ENCODE data around the gene ATP6V0C.

The ATP6V0C gene

GRCh38 chr16:2513405-2514332 is at the start of gene ATP6V0C:
Gene ATP6V0C, plus strand, starts transcription at chr16:2513952. Its CDS starts 152 bp downstream, at chr16:2514104.
- peak; percentile 76 to 84 for DNase-seq (ENCODE audit: low read depth in 2 of 2)

GRCh38 chr16:2464333-2464732 is 49.4 kb upstream of the ATP6V0C start:
- no peak for DNase-seq (ENCODE audit: low read depth in 2 of 2)

- no peak for DNase-seq (ENCODE audit: low read depth in 2 of 2)
These were observed 47.9 kb upstream of the ATP6V0C start for GRCh38 chr16:2465653-2466415.

GRCh38 chr16:2466667-2467527 is 46.9 kb upstream of the ATP6V0C start:
- DNase-seq (ENCODE audit: low read depth in 2 of 2): no peak

- DNase-seq (ENCODE audit: low read depth in 2 of 2): peak in 1 of 2 experiments; percentile 26
These were observed 46.1 kb upstream of the ATP6V0C start for GRCh38 chr16:2467528-2468232.

- DNase-seq (ENCODE audit: low read depth in 2 of 2): no peak
These were observed 45.5 kb upstream of the ATP6V0C start for GRCh38 chr16:2468233-2468724.

GRCh38 chr16:2468725-2469398 is 44.9 kb upstream of the ATP6V0C start:
- no peak for DNase-seq (ENCODE audit: low read depth in 2 of 2)

GRCh38 chr16:2469399-2470233 is 44.1 kb upstream of the ATP6V0C start:
- no peak for DNase-seq (ENCODE audit: low read depth in 2 of 2)

- DNase-seq (ENCODE audit: low read depth in 2 of 2): no peak
These were observed 43.5 kb upstream of the ATP6V0C start for GRCh38 chr16:2470234-2470601.

- DNase-seq (ENCODE audit: low read depth in 2 of 2): no peak
These were observed 43.1 kb upstream of the ATP6V0C start for GRCh38 chr16:2470603-2471015.

GRCh38 chr16:2471016-2471652 is 42.6 kb upstream of the ATP6V0C start, which contains the start of gene NTN3:
Gene NTN3, plus strand, starts transcription at chr16:2471297. Its CDS starts 405 bp downstream, at chr16:2471702.
- DNase-seq (ENCODE audit: low read depth in 2 of 2): no peak

GRCh38 chr16:2471653-2472487 is 41.9 kb upstream of the ATP6V0C start:
- DNase-seq (ENCODE audit: low read depth in 2 of 2): no peak

- DNase-seq (ENCODE audit: low read depth in 2 of 2): no peak
These were observed 41.3 kb upstream of the ATP6V0C start for GRCh38 chr16:2472488-2472864.

- no peak for DNase-seq (ENCODE audit: low read depth in 2 of 2)
These were observed 40.8 kb upstream of the ATP6V0C start for GRCh38 chr16:2472885-2473445.

- DNase-seq (ENCODE audit: low read depth in 2 of 2): peak in 1 of 2 experiments; percentile 33
These were observed 40.3 kb upstream of the ATP6V0C start for GRCh38 chr16:2473446-2473926.

- peak in 1 of 2 experiments; percentile 31 for DNase-seq (ENCODE audit: low read depth in 2 of 2)
These were observed 39.5 kb upstream of the ATP6V0C start for GRCh38 chr16:2473999-2474876.

Measured in stimulated activated CD4-positive, alpha-beta T cell treated with anti-CD3 and anti-CD28 coated beads, Interleukin-12 subunit alpha, Interleukin-12 subunit beta, amount 100 ng/mL, for 24 hours (primary cell).